ENCODE measurements around the gene PLCD3.

PLCD3 gene

DNA sequence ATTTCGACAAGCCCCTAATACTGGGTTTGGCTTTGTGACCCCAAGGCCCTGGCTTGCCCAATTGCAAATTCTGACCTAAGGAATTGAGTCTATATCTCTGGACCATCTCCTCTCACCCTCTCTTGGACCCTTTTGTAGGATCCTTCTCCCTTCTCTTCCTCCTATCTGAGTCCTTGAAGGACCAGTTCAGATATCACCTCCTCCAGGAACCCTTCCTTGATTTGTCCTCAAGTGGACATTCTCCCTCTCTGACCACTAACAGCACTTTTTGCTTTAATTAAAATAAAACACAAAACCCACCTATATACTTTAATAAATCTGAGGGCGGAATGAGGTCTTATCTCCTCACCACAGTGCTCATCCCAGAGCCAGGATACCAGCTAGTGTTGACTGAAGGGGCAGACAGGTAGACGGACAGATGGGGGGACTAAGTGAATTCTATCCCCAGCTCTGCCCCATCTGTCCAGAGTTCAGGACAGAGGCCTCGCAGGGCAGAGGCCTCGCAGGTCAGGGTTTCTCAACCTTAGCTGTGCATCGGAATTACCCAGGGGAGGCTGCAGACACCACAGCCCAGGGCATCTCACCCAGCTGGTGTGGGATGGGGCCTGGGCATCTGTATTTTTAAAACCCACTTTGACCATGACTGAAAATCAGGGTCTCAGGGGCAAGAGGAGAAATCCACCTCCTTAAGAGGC, 9.1 kb downstream of the PLCD3 start:
- no peaks in the 10 kb centered on the region for H3K27me3 ChIP-seq (ENCODE audit: insufficient read depth, low read depth)
- H3K4me1 ChIP-seq (ENCODE audit: low read depth, poor library complexity, severe bottlenecking): no peaks in the 10 kb centered on the region
- no peaks in the 10 kb centered on the region for H4K20me1 ChIP-seq (ENCODE audit: insufficient read depth)
- no peak overlapping the region for H2AFZ ChIP-seq (ENCODE audit: low read depth)
- H3K9ac ChIP-seq: no peak overlapping the region
- no peak overlapping the region for H3K27ac ChIP-seq
- no peaks in the 10 kb centered on the region for H3K36me3 ChIP-seq (ENCODE audit: insufficient read depth)
- no peak overlapping the region for H3K4me3 ChIP-seq (IDR thresholded peaks at IDR 0.05; ENCODE audit: insufficient read depth, low read depth, low read length)
- H3K4me2 ChIP-seq: no peak overlapping the region
- TF ChIP-seq, protein P1, sequence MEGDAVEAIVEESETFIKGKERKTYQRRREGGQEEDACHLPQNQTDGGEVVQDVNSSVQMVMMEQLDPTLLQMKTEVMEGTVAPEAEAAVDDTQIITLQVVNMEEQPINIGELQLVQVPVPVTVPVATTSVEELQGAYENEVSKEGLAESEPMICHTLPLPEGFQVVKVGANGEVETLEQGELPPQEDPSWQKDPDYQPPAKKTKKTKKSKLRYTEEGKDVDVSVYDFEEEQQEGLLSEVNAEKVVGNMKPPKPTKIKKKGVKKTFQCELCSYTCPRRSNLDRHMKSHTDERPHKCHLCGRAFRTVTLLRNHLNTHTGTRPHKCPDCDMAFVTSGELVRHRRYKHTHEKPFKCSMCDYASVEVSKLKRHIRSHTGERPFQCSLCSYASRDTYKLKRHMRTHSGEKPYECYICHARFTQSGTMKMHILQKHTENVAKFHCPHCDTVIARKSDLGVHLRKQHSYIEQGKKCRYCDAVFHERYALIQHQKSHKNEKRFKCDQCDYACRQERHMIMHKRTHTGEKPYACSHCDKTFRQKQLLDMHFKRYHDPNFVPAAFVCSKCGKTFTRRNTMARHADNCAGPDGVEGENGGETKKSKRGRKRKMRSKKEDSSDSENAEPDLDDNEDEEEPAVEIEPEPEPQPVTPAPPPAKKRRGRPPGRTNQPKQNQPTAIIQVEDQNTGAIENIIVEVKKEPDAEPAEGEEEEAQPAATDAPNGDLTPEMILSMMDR (conservative IDR thresholded peaks at IDR 0.05; ENCODE audit: low read depth, low read length): no peak
- no peaks in the 10 kb centered on the region for H3K79me2 ChIP-seq (ENCODE audit: insufficient read depth, low read depth)

DNA sequence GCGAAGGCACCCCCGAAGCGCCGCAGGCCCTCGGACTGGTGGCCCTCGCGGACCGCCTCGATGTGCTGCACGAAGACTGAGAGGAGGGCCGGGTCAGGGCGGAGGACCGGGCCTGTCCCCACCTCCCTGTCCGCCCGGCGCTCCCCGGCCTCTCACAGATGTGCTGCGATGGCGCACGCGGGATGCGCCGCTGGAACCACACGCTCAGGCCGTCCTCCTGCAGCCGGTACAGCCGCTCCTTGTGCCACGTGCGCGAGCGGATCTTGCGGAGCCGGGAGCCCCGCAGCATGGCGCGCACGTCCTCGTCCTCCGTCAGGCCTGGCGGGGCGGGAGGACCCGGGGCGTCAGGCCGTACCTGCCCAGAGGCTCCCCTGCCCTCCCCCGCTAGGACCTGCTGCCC, 11.3 kb downstream of the PLCD3 start:
- Histone ChIP-seq H3K36me3 (ENCODE audit: insufficient read depth) (no peaks in the 10 kb centered on the region), H3K4me2 (no peak overlapping the region), H2AFZ (ENCODE audit: low read depth) (no peak overlapping the region), H3K27ac (no peak overlapping the region), H3K27me3 (ENCODE audit: insufficient read depth, low read depth) (no peaks in the 10 kb centered on the region), H3K9ac (no peak overlapping the region), H3K4me3 (IDR thresholded peaks at IDR 0.05; ENCODE audit: insufficient read depth, low read depth, low read length) (no peak overlapping the region), H3K4me1 (ENCODE audit: low read depth, poor library complexity, severe bottlenecking) (no peaks in the 10 kb centered on the region), H3K79me2 (ENCODE audit: insufficient read depth, low read depth) (no peaks in the 10 kb centered on the region), H4K20me1 (ENCODE audit: insufficient read depth) (no peaks in the 10 kb centered on the region)
- TF ChIP-seq, protein P1 (conservative IDR thresholded peaks at IDR 0.05; ENCODE audit: low read depth, low read length): no peak

DNA sequence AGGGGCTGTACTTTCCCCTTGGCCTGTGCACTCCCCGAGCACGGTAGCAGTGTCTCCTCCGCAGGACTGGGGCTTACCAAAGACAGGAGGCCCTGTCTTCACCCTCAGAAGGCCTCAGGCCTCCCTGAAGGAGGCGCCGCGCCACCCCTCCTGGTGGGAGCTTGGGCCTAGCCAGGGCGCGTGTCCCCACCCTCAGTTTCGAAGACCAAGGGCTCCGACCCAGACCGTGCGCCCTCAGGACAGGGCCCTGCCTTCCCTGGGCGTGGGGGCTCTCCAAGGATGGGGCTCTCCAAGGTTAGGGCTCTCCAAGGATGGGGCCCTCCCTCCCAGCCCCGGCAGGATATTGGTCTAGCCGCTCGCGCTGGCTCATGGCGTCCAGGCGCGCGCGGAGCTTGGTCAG, 11.8 kb downstream of the PLCD3 start:
- H3K27me3 ChIP-seq (ENCODE audit: insufficient read depth, low read depth): no peaks in the 10 kb centered on the region
- no peaks in the 10 kb centered on the region for H3K36me3 ChIP-seq (ENCODE audit: insufficient read depth)
- no peak overlapping the region for H3K27ac ChIP-seq
- H3K4me1 ChIP-seq (ENCODE audit: low read depth, poor library complexity, severe bottlenecking): no peaks in the 10 kb centered on the region
- no peak overlapping the region for H3K9ac ChIP-seq
- no peaks in the 10 kb centered on the region for H3K79me2 ChIP-seq (ENCODE audit: insufficient read depth, low read depth)
- no peak overlapping the region for H2AFZ ChIP-seq (ENCODE audit: low read depth)
- H3K4me2 ChIP-seq: no peak overlapping the region
- H3K4me3 ChIP-seq (IDR thresholded peaks at IDR 0.05; ENCODE audit: insufficient read depth, low read depth, low read length): no peak overlapping the region
- no peaks in the 10 kb centered on the region for H4K20me1 ChIP-seq (ENCODE audit: insufficient read depth)
- TF ChIP-seq, protein P1 (conservative IDR thresholded peaks at IDR 0.05; ENCODE audit: low read depth, low read length): no peak

DNA sequence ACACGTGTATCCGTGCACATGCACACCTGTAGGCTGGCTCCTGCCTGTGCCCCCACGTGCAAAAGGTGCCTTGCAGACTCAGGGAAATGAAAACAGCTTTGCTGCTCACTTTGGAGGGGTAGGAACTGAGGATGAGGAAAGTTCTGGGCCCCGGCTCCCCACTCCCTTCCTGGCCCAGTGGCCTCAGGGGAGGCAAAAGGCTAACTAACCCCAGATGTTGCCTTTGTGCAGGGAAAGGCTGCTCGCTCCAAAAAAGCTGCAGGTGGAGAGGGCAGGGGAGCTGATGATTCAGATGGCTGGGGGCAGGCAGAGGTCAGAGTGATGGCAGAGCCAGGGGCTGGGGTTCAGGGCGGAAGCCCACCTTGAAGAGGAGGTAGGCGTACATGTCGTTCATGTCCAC, 12.4 kb downstream of the PLCD3 start:
- H4K20me1 ChIP-seq (ENCODE audit: insufficient read depth): no peaks in the 10 kb centered on the region
- H3K9ac ChIP-seq: no peak overlapping the region
- H3K4me1 ChIP-seq (ENCODE audit: low read depth, poor library complexity, severe bottlenecking): no peaks in the 10 kb centered on the region
- H3K27me3 ChIP-seq (ENCODE audit: insufficient read depth, low read depth): no peaks in the 10 kb centered on the region
- H3K4me2 ChIP-seq: no peak overlapping the region
- H2AFZ ChIP-seq (ENCODE audit: low read depth): no peak overlapping the region
- TF ChIP-seq, protein P1 (conservative IDR thresholded peaks at IDR 0.05; ENCODE audit: low read depth, low read length): no peak
- H3K27ac ChIP-seq: no peak overlapping the region
- no peaks in the 10 kb centered on the region for H3K79me2 ChIP-seq (ENCODE audit: insufficient read depth, low read depth)
- no peaks in the 10 kb centered on the region for H3K36me3 ChIP-seq (ENCODE audit: insufficient read depth)
- H3K4me3 ChIP-seq (IDR thresholded peaks at IDR 0.05; ENCODE audit: insufficient read depth, low read depth, low read length): no peak overlapping the region
